Measurements from ENCODE around the gene CFLAR.

DNA sequence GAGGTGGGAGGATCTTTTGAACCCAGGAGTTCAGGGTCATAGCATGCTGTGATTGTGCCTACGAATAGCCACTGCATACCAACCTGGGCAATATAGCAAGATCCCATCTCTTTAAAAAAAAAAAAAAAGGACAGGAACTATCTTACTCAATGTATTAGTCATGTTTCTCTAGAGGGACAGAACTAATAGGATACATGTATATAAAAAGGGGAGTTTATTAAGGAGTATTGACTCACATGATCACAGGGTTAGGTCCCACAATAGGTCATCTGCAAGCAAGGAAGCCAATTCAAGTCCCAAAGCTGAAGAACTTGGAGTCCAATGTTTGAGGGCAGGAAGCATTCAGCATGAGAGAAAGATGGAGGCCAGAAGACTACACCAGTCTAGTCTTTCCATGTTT is 48.2 kb downstream of the CFLAR start:
- no peak for TF ChIP-seq POLR2A (IDR thresholded peaks at IDR 0.05)
- no peak for TF ChIP-seq POLR2AphosphoS5 (IDR thresholded peaks at IDR 0.05; ENCODE audit: insufficient read depth in 1 of 2, low read depth in 1 of 2)
